Measurements from ENCODE around the gene LIPI. TPM values are rescaled to one million over a fixed set of nuclear protein-coding genes. Genes with fewer than 3 reads are reported as not detected.
A peak's percentile ranks its signal among the peaks of the same experiment; 100 is the strongest.

Gene LIPI
- total and polyA plus RNA-seq, 2 experiments from 2014 or later: not detected

DNA sequence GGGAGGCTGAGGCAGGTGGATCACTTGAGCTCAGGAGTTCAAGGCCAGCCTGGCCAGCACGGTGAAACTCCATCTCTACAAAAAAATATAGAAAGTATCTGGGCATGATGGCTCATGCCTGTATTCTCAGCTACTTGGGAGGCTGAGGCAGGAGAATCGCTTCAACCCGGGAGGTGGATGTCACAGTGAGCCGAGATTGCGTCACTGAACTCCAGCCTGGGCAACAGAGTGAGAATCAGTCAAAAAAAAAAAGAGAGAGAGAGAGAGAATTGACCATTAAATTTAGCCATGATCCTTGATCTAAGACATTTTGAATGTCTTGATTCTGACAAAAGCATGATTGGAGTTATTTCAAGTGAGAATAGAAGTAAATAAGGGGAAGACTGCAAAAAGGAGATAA is 24.3 kb upstream of the LIPI start:
- Histone ChIP-seq H3K36me3 (ENCODE audit: insufficient read depth) (peaks cover 8% of the 10 kb centered on the region; the same call in 1 of the 2 replicates), H3K4me3 (no peak overlapping the region), H4K20me1 (replicated peaks; ENCODE audit: insufficient read depth) (no peaks in the 10 kb centered on the region), H3K79me2 (replicated peaks; ENCODE audit: insufficient read depth) (no peaks in the 10 kb centered on the region), H3K4me2 (no peak overlapping the region), H2AFZ (no peak overlapping the region), H3F3A (replicated peaks; ENCODE audit: low read depth) (no peaks in the 10 kb centered on the region), H3K27me3 (ENCODE audit: insufficient read depth) (no peaks in the 10 kb centered on the region), H3K4me1 (ENCODE audit: insufficient read depth) (peaks cover 7% of the 10 kb centered on the region; the same call in 1 of the 2 replicates), H3K9me2 (ENCODE audit: insufficient read depth) (0 out of 2 replicates have a peak, but pooled peaks cover 5% of the 10 kb centered on the region), H3K27ac (ENCODE audit: low read depth) (no peak overlapping the region)
- H3K4me1 Mint-ChIP-seq: peaks cover 29% of the 10 kb centered on the region; the same call in 2 of the 3 replicates
- H3K4me3 Mint-ChIP-seq: no peak overlapping the region
- peaks cover 6% of the 10 kb centered on the region; the same call in 2 of the 3 replicates for H3K36me3 Mint-ChIP-seq (ENCODE audit: low read depth)
- no peak for ATAC-seq
- H3K27ac Mint-ChIP-seq: peak overlapping the region; percentile 5; the same call in 1 of the 2 replicates
- H3K27me3 Mint-ChIP-seq (ENCODE audit: insufficient read depth, low read depth, poor library complexity): no peaks in the 10 kb centered on the region
- H3K9me3 Mint-ChIP-seq: peaks cover 9% of the 10 kb centered on the region
- no peak for DNase-seq (ENCODE audit: low spot score)
- no peak for TF ChIP-seq JUNB (IDR thresholded peaks at IDR 0.05; ENCODE audit: unreplicated experiment)
- TF ChIP-seq ZNF114 (CRISPR knock-in tag; IDR thresholded peaks at IDR 0.05): no peak
- TF ChIP-seq EZH2 (IDR thresholded peaks at IDR 0.05; ENCODE audit: low read depth, unreplicated experiment): no peak
- TF ChIP-seq CREB1 (CRISPR knock-in tag; IDR thresholded peaks at IDR 0.05; ENCODE audit: low read depth): no peak
- no peak for TF ChIP-seq NANOG (IDR thresholded peaks at IDR 0.05; ENCODE audit: borderline replicate concordance)
- TF ChIP-seq ZNF331 (CRISPR knock-in tag; IDR thresholded peaks at IDR 0.05; ENCODE audit: low read depth): no peak
- no peak for TF ChIP-seq POLR2AphosphoS5 (IDR thresholded peaks at IDR 0.05; ENCODE audit: low read depth)
- TF ChIP-seq, protein P1, sequence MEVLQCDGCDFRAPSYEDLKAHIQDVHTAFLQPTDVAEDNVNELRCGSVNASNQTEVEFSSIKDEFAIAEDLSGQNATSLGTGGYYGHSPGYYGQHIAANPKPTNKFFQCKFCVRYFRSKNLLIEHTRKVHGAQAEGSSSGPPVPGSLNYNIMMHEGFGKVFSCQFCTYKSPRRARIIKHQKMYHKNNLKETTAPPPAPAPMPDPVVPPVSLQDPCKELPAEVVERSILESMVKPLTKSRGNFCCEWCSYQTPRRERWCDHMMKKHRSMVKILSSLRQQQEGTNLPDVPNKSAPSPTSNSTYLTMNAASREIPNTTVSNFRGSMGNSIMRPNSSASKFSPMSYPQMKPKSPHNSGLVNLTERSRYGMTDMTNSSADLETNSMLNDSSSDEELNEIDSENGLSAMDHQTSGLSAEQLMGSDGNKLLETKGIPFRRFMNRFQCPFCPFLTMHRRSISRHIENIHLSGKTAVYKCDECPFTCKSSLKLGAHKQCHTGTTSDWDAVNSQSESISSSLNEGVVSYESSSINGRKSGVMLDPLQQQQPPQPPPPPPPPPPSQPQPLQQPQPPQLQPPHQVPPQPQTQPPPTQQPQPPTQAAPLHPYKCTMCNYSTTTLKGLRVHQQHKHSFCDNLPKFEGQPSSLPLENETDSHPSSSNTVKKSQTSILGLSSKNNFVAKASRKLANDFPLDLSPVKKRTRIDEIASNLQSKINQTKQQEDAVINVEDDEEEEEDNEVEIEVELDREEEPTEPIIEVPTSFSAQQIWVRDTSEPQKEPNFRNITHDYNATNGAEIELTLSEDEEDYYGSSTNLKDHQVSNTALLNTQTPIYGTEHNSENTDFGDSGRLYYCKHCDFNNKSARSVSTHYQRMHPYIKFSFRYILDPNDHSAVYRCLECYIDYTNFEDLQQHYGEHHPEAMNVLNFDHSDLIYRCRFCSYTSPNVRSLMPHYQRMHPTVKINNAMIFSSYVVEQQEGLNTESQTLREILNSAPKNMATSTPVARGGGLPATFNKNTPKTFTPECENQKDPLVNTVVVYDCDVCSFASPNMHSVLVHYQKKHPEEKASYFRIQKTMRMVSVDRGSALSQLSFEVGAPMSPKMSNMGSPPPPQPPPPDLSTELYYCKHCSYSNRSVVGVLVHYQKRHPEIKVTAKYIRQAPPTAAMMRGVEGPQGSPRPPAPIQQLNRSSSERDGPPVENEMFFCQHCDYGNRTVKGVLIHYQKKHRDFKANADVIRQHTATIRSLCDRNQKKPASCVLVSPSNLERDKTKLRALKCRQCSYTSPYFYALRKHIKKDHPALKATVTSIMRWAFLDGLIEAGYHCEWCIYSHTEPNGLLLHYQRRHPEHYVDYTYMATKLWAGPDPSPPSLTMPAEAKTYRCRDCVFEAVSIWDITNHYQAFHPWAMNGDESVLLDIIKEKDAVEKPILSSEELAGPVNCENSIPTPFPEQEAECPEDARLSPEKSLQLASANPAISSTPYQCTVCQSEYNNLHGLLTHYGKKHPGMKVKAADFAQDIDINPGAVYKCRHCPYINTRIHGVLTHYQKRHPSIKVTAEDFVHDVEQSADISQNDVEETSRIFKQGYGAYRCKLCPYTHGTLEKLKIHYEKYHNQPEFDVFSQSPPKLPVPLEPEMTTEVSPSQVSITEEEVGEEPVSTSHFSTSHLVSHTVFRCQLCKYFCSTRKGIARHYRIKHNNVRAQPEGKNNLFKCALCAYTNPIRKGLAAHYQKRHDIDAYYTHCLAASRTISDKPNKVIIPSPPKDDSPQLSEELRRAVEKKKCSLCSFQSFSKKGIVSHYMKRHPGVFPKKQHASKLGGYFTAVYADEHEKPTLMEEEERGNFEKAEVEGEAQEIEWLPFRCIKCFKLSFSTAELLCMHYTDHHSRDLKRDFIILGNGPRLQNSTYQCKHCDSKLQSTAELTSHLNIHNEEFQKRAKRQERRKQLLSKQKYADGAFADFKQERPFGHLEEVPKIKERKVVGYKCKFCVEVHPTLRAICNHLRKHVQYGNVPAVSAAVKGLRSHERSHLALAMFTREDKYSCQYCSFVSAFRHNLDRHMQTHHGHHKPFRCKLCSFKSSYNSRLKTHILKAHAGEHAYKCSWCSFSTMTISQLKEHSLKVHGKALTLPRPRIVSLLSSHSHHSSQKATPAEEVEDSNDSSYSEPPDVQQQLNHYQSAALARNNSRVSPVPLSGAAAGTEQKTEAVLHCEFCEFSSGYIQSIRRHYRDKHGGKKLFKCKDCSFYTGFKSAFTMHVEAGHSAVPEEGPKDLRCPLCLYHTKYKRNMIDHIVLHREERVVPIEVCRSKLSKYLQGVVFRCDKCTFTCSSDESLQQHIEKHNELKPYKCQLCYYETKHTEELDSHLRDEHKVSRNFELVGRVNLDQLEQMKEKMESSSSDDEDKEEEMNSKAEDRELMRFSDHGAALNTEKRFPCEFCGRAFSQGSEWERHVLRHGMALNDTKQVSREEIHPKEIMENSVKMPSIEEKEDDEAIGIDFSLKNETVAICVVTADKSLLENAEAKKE (CRISPR knock-in tag; IDR thresholded peaks at IDR 0.05): no peak
- TF ChIP-seq, protein P2, sequence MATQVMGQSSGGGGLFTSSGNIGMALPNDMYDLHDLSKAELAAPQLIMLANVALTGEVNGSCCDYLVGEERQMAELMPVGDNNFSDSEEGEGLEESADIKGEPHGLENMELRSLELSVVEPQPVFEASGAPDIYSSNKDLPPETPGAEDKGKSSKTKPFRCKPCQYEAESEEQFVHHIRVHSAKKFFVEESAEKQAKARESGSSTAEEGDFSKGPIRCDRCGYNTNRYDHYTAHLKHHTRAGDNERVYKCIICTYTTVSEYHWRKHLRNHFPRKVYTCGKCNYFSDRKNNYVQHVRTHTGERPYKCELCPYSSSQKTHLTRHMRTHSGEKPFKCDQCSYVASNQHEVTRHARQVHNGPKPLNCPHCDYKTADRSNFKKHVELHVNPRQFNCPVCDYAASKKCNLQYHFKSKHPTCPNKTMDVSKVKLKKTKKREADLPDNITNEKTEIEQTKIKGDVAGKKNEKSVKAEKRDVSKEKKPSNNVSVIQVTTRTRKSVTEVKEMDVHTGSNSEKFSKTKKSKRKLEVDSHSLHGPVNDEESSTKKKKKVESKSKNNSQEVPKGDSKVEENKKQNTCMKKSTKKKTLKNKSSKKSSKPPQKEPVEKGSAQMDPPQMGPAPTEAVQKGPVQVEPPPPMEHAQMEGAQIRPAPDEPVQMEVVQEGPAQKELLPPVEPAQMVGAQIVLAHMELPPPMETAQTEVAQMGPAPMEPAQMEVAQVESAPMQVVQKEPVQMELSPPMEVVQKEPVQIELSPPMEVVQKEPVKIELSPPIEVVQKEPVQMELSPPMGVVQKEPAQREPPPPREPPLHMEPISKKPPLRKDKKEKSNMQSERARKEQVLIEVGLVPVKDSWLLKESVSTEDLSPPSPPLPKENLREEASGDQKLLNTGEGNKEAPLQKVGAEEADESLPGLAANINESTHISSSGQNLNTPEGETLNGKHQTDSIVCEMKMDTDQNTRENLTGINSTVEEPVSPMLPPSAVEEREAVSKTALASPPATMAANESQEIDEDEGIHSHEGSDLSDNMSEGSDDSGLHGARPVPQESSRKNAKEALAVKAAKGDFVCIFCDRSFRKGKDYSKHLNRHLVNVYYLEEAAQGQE (IDR thresholded peaks at IDR 0.05; ENCODE audit: unreplicated experiment): no peak

All from GM23338 (cell line).